IPS-11a (cell line): Measurements from ENCODE around the gene ANXA11.

Source experiments
- H3K4me3 ChIP-seq: one replicate; pipeline ENCODE4 v1.5.1; 2013; ENCODE audit warnings: low read depth, low read length, control low read depth

ANXA11 gene

DNA sequence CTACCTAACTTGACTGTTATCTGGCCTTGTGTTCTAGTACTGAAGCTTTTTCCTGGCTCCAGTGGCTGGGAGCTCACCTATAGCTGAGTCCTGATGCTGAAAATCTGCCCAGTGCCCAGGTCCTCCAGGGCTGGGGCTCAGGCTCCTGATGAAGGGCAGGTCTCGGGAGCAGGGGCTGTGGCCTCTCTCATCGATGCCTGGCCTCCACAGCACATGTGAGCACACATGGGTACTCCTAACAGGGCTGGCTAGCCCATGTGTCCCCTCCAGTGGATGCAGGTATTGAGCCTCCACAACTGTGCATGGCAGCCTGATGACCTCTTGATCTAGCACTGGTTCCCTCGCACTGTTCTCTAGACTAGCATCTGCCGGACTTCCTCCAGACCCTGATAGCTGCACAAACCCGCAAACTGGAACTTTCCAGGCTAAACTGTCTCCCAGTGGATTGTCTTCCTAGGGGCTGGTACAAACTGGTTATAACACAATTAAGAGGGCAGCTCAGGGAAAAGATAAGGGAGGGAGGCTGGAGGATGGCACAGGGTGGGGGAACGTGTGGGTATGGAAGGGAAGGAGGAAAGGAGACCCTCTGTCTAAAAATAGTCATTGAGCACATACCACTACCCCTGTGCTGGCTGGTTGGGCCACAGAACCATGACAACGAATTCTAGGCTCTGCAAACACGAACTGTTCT is 37.7 kb downstream of the ANXA11 start:
- no peak overlapping the region for H3K4me3 ChIP-seq

DNA sequence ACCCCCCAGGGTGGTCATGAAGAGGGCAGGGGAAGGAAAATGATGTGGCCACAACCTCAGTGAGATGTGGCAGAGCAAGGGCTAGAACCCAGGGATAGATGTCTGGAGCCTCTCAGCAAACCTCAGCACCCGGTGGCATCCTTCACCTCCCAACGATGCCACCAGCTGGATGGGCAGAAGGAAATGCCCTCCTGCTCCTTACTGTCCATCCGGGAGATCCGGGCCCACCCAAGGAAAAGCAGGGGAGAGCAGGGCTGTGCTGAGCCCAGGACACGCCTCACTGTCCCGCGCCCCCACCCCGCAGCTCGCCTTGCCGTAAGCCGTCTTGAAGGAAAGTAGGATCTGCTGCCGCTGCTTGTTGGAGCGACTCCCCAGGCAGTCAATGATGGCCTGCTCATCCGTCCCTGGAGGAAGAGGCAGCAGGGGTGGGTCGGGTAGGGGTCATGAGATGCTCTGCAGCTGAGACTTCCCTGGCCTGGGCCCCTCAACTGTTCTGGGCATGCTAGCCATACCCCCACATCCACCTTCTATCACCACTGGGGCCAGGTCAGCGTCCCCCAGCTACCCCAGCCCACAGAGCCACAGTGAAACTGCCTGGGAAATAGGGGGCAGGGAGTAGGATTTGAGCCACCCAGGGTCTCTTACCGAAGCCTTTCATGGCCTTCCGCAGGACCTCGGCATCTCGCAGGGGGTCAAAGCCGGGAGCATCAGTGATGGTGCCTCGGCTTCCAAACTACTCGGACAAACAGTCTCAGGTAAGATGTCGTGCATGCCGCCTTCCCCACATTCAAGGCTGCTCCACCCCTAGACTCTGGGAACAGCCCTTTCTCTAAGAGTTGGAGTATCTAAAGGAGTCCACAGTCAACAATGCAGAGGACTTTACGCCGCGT is 38.5 kb downstream of the ANXA11 start:
- no peak overlapping the region for H3K4me3 ChIP-seq

GRCh38 chr10:80165173-80165572 is 40.2 kb downstream of the ANXA11 start:
- H3K4me3 ChIP-seq, result no peak overlapping the region

- H3K4me3 ChIP-seq, result no peak overlapping the region
Measured at GRCh38 chr10:80164596-80164995, 40.7 kb downstream of the ANXA11 start.

DNA sequence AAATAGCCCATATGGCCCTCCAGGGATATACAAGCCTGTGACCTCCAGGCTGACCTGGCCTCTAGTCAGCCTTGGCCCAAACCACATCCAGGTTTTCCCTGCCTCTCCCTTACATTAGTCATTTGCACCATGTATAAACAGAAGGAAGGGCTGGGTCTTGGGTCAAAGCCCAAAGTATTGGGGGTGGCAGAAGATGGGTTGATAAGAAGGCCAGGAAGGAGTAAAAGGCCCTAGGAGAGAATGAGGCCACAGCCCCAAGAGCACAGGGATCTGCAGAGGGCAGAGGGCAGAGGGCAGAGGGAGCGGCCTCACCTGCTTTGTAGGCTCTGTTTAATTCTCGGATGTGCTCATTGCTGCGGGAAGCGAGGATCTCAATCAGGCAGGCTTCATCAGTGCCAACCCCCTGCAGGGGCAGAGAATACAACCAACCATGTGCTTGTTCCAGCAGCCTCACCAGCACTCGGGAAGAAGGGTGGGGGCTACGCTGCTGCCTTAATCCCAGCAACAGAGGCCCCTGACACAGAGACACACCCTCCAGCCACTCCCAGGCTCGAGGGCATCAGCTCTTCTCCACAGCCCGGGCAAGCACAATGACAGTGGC is 41.5 kb downstream of the ANXA11 start:
- H3K4me3 ChIP-seq, result no peak overlapping the region

GRCh38 chr10:80161321-80162083 is 43.8 kb downstream of the ANXA11 start:
- no peak overlapping the region for H3K4me3 ChIP-seq

DNA sequence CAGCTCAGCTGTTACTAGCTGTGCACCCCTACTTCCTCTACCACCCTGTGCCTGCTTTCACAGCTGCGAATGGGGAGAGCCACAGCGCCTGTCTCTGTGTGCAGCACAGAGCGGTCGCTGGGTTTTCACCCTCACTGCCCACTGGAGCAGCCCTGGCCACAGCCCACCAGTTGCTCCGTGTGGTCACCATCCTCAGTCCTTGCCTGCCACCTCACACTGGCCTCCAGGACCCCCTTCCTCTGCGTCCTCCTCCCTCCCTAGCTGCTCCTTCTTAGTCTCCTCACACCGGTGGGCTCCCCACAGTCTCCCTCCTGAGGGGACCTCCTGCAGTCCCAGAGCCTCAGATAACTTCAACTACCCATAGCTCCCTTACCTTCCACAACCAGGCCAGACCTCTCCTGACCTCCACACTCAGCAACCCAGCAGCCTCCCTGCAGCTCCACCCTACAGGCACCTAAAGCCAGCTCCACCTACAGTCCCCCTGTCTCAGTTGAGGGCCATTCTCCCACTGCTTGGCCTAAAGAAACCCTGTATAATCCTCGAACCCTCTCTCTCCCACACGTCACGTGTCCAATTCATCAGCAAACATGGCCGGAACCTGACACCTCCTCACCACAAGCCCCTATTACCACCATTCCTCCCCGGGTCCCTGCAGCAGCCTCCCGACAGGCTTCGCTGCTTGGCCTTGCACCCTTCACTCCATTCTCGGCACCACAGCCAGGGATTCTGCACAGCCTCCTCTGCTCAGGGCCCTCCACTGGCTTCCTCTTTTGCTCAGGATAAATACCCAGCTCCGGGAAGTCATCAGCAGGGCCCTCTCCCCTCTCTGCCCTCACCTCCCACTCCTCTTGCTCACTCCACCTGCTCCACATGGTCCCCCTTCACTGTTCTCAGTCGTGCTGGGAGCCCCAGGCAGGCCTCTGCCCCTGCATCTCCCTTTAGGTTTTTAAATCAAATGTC is 44.7 kb downstream of the ANXA11 start:
- H3K4me3 ChIP-seq, result no peak overlapping the region

- no peak overlapping the region for H3K4me3 ChIP-seq
Measured at GRCh38 chr10:80159166-80159873, 46.0 kb downstream of the ANXA11 start.

DNA sequence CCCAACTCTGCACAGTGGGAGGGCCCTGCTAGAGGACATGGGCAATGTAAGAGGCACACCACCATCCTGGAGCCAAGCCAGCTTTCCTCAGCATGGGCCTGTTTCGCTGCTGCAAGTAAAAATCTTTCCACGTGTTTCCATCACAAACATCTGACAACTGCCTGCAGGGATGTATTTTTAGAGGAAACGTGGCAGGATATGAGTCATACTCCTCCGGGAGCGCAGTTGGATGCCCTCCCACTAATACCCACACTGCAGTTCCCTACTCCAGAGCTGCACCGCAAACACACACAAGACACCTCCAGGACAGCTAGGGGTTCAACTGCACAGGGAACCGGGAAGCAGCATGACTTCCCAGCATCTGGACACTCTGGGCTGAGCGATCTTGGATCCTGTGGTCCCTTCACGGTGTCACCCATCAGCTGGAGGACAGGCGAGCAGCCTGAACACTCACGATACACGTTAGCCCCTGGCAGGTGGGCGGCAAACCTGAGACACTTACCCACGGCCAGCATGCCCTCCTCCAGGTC is 46.7 kb downstream of the ANXA11 start:
- H3K4me3 ChIP-seq, result no peak overlapping the region

GRCh38 chr10:80158126-80158525 is 47.2 kb downstream of the ANXA11 start:
- no peak overlapping the region for H3K4me3 ChIP-seq

DNA sequence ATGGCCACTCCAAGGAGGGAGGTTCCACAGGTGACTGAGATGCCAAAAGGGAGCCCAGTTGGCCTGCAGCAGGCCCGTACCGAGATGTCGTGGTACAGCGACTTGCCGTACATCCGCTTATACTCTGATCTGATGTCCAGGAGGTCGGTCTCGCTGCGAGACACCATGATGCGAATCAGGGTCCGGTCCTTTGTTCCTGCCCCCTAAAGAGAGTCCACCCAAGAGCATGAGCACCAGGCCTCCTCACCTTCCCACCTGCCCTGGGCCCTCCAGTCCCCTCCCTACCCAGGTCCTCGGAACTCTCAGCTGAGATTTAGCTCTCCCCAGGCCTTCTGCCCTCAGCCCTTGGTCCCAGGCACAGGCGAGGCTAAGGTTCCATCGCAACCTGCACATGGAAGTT is 47.8 kb downstream of the ANXA11 start:
- no peak overlapping the region for H3K4me3 ChIP-seq

GRCh38 chr10:80156216-80156615 is 49.1 kb downstream of the ANXA11 start:
- H3K4me3 ChIP-seq, result no peak overlapping the region

GRCh38 chr10:80155696-80156215 is 49.6 kb downstream of the ANXA11 start:
- H3K4me3 ChIP-seq, result no peak overlapping the region

GRCh38 chr10:80154978-80155695 is 50.2 kb downstream of the ANXA11 start:
- no peak overlapping the region for H3K4me3 ChIP-seq

- H3K4me3 ChIP-seq, result no peak overlapping the region
Measured at GRCh38 chr10:80154626-80154977, 50.7 kb downstream of the ANXA11 start.

GRCh38 chr10:80153460-80153859 is 51.9 kb downstream of the ANXA11 start:
- H3K4me3 ChIP-seq, result no peak overlapping the region

GRCh38 chr10:80152820-80153219 is 52.5 kb downstream of the ANXA11 start:
- H3K4me3 ChIP-seq, result no peak overlapping the region

DNA sequence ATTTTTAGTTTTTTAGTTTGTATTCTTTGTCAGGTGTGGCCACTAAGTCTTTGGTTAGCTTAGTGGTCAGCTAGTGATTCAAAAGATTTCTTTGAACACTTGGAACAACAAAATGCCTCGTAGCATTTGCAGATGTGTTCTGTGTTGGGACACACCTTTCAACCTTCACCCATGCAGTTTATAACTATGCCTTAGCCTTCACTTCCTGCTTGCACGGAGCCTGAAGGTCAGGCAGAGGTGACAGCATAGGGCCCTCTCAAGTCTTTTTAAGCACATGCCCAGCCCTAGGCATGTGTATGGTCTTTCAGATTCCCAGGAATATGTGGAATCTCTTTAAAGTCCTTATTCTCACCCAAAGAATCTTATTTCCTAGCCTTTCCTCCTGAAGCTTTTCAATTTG is 55.2 kb downstream of the ANXA11 start:
- no peak overlapping the region for H3K4me3 ChIP-seq
